Liver (tissue), 3 donors: Measurements from ENCODE around the gene ABHD14A.

ENCODE experiments used
- EGR1 ChIP-seq, 2 donors: IDR thresholded peaks; 2 replicates each; pipeline ENCODE4 v1.6.1; 2016 to 2018; ENCODE audit warnings: antibody characterized with exemption in 2 of 2, low read depth in 2 of 2
- HNF4A ChIP-seq, 2 donors: conservative IDR thresholded peaks; 2 replicates each; pipeline ENCODE4 v1.6.1; 2016; ENCODE audit warnings: antibody characterized with exemption in 2 of 2, mild to moderate bottlenecking in 2 of 2
- RAD21 ChIP-seq, 2 donors: IDR thresholded peaks; 2 replicates each; pipeline ENCODE4 v1.6.1; 2016; ENCODE audit warnings: antibody characterized with exemption in 2 of 2, mild to moderate bottlenecking in 2 of 2
- TAF1 ChIP-seq: conservative IDR thresholded peaks from 2 replicates; pipeline ENCODE4 v1.6.1; 2016; ENCODE audit warnings: antibody characterized with exemption, mild to moderate bottlenecking
- TF ChIP-seq, protein P1 (sequence below): IDR thresholded peaks from 2 replicates; pipeline ENCODE4 v1.6.1; 2016; ENCODE audit warnings: antibody characterized with exemption
- TF ChIP-seq, protein P2 (sequence below): IDR thresholded peaks from 2 replicates; pipeline ENCODE4 v1.6.1; 2016; ENCODE audit warnings: antibody characterized with exemption, mild to moderate bottlenecking
- TF ChIP-seq, protein P3 (sequence below): fragments of 150-350 bp; IDR thresholded peaks from 2 replicates; pipeline ENCODE4 v1.5.1; 2017; ENCODE audit warnings: improper control_type of control experiment, low read depth, low read length; ENCODE audit not compliant: missing input control
- TF ChIP-seq, protein P4 (sequence below): IDR thresholded peaks from 2 replicates; pipeline ENCODE4 v1.6.1; 2016; ENCODE audit warnings: antibody characterized with exemption
- donor health status: healthy.
- donor health status: healthy.

DNA sequence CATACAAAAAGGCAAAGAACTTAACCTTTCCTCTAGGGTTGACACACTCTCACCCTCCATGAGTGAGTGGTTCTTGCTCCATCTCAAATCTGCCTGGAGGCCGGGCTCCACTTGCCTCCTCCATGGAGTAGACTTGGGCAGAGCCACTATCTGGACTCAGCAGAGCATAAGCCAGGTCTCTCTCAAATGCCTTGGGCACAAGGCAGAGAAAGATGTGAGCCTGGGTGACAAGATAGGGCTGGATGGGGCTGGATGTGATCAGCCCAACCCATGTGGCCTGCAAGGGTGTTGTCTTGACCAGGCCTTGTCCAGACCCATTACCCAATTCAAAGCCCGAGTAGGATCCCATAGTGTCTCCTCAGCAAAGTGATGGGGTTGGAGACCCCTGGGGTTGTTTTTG is 25.0 kb downstream of the ABHD14A start:
- no peak for TF ChIP-seq EGR1 (IDR thresholded peaks at IDR 0.05; ENCODE audit: low read depth in 2 of 2)
- TF ChIP-seq TAF1 = no peak
- TF ChIP-seq, protein P1, sequence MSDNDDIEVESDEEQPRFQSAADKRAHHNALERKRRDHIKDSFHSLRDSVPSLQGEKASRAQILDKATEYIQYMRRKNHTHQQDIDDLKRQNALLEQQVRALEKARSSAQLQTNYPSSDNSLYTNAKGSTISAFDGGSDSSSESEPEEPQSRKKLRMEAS = no peak
- TF ChIP-seq HNF4A (conservative IDR thresholded peaks at IDR 0.05) = no peak
- TF ChIP-seq, protein P2, sequence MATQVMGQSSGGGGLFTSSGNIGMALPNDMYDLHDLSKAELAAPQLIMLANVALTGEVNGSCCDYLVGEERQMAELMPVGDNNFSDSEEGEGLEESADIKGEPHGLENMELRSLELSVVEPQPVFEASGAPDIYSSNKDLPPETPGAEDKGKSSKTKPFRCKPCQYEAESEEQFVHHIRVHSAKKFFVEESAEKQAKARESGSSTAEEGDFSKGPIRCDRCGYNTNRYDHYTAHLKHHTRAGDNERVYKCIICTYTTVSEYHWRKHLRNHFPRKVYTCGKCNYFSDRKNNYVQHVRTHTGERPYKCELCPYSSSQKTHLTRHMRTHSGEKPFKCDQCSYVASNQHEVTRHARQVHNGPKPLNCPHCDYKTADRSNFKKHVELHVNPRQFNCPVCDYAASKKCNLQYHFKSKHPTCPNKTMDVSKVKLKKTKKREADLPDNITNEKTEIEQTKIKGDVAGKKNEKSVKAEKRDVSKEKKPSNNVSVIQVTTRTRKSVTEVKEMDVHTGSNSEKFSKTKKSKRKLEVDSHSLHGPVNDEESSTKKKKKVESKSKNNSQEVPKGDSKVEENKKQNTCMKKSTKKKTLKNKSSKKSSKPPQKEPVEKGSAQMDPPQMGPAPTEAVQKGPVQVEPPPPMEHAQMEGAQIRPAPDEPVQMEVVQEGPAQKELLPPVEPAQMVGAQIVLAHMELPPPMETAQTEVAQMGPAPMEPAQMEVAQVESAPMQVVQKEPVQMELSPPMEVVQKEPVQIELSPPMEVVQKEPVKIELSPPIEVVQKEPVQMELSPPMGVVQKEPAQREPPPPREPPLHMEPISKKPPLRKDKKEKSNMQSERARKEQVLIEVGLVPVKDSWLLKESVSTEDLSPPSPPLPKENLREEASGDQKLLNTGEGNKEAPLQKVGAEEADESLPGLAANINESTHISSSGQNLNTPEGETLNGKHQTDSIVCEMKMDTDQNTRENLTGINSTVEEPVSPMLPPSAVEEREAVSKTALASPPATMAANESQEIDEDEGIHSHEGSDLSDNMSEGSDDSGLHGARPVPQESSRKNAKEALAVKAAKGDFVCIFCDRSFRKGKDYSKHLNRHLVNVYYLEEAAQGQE = no peak
- TF ChIP-seq, protein P3, sequence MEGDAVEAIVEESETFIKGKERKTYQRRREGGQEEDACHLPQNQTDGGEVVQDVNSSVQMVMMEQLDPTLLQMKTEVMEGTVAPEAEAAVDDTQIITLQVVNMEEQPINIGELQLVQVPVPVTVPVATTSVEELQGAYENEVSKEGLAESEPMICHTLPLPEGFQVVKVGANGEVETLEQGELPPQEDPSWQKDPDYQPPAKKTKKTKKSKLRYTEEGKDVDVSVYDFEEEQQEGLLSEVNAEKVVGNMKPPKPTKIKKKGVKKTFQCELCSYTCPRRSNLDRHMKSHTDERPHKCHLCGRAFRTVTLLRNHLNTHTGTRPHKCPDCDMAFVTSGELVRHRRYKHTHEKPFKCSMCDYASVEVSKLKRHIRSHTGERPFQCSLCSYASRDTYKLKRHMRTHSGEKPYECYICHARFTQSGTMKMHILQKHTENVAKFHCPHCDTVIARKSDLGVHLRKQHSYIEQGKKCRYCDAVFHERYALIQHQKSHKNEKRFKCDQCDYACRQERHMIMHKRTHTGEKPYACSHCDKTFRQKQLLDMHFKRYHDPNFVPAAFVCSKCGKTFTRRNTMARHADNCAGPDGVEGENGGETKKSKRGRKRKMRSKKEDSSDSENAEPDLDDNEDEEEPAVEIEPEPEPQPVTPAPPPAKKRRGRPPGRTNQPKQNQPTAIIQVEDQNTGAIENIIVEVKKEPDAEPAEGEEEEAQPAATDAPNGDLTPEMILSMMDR = no peak
- TF ChIP-seq, protein P4, sequence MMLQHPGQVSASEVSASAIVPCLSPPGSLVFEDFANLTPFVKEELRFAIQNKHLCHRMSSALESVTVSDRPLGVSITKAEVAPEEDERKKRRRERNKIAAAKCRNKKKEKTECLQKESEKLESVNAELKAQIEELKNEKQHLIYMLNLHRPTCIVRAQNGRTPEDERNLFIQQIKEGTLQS = no peak
- no peak for TF ChIP-seq RAD21 (IDR thresholded peaks at IDR 0.05)
